HCT116 (cell line): Measurements from ENCODE around the gene DNPEP. TPM values are rescaled to one million over a fixed set of nuclear protein-coding genes. Genes with fewer than 3 reads are reported as not detected.

Experiments used
- ATAC-seq: fragments of 200-7000 bp; cut with Tn5 transposase; 2 replicates; pipeline ENCODE4 v1.9.1; 2020; ENCODE audit warnings: mild to moderate bottlenecking, moderate library complexity
- BruUV-seq: library from RNA; stranded (reverse); fragments of 400-500 nt; replicated peaks from 2 replicates; lab custom pipeline; 2021; lab: Mats Ljungman, UMichigan
- CTCF ChIA-PET: fragments of 300-600 bp; sonication (Branson Sonifier 250); formaldehyde crosslinking; loops from one replicate; lab custom pipeline; 2021; ENCODE audit warnings: antibody characterized with exemption; lab: Charles Lee
- POLR2A ChIA-PET: fragments of 300-600, 350-600 bp; sonication (Branson Sonifier 250); formaldehyde crosslinking; loops from one replicate; lab custom pipeline; 2021; ENCODE audit warnings: antibody characterized with exemption; lab: Charles Lee
- RAD21 ChIA-PET, 2 experiments: fragments of 300-600 bp; sonication (Branson Sonifier 250); formaldehyde crosslinking; loops; one replicate each; lab custom pipeline; 2023; ENCODE audit warnings: low total read pairs in 2 of 2; ENCODE audit not compliant: uncharacterized antibody in 2 of 2, unreplicated experiment in 2 of 2, low non-redundant PET in 1 of 2; lab: Charles Lee
- DNase-seq: peaks from one replicate; pipeline ENCODE4 v3.0.0-alpha.2; 2010; ENCODE audit warnings: low read depth, low spot score
- H2AFZ ChIP-seq: fragments of 200-600 bp; shearing (Covaris generic), sonication (generic); 2 replicates; pipeline ENCODE4 v1.6.1; 2017; ENCODE audit warnings: low read depth, mixed run types, mixed read lengths, antibody characterized with exemption, low read length; ENCODE audit not compliant: poor library complexity, severe bottlenecking
- H3K27ac ChIP-seq: 2 replicates; pipeline ENCODE4 v1.5.1; 2012; ENCODE audit warnings: low read depth, low read length
- H3K27me3 ChIP-seq: fragments of 200-600 bp; sonication (generic); 2 replicates; pipeline ENCODE4 v1.6.1; 2016; ENCODE audit warnings: mixed run types, low read length, mixed read lengths; ENCODE audit not compliant: insufficient read depth
- H3K36me3 ChIP-seq, 2 experiments: fragments of 200-500 bp in 1 of 2; fragments of 200-600 bp in 1 of 2; sonication (Bioruptor generic) in 1 of 2; sonication (generic) in 1 of 2; 2 replicates each; pipeline versions ENCODE4 v1.5.1 to v1.6.1; 2014 to 2016; ENCODE audit warnings: low read length in 2 of 2, inconsistent platforms in 1 of 2, mixed read lengths in 1 of 2, mixed run types in 1 of 2; ENCODE audit not compliant: insufficient read depth in 2 of 2, control insufficient read depth in 1 of 2
- H3K4me1 ChIP-seq, 2 experiments: fragments of 200-600 bp in 1 of 2; sonication (generic) in 1 of 2; 2 replicates each; pipeline versions ENCODE4 v1.5.1 to v1.6.1; 2012 to 2017; ENCODE audit warnings: low read length in 2 of 2, inconsistent platforms in 1 of 2, mild to moderate bottlenecking in 1 of 2, mixed read lengths in 1 of 2, mixed run types in 1 of 2, moderate library complexity in 1 of 2; ENCODE audit not compliant: insufficient read depth in 2 of 2, control insufficient read depth in 1 of 2
- H3K4me2 ChIP-seq: fragments of 200-600 bp; sonication (generic); 2 replicates; pipeline ENCODE4 v1.6.1; 2017; ENCODE audit warnings: mixed run types, low read length, mixed read lengths
- H3K4me3 ChIP-seq, 2 experiments: fragments of 200-600 bp in 1 of 2; sonication (generic) in 1 of 2; replicated peaks in 1 of 2; 2 replicates each; pipeline ENCODE4 v1.5.1; 2011 to 2016; ENCODE audit warnings: low read length in 2 of 2, control low read depth in 1 of 2, low read depth in 1 of 2, mild to moderate bottlenecking in 1 of 2, mixed read lengths in 1 of 2, mixed run types in 1 of 2
- H3K79me2 ChIP-seq: fragments of 200-600 bp; sonication (generic); 2 replicates; pipeline ENCODE4 v1.6.1; 2017; ENCODE audit warnings: mild to moderate bottlenecking, mixed run types, low read length, moderate library complexity, mixed read lengths; ENCODE audit not compliant: insufficient read depth
- H3K9ac ChIP-seq: fragments of 200-600 bp; sonication (generic); 2 replicates; pipeline ENCODE4 v1.6.1; 2016; ENCODE audit warnings: low read length, mixed read lengths
- H3K9me2 ChIP-seq: fragments of 200-600 bp; sonication (generic), shearing (Covaris generic); 2 replicates; pipeline ENCODE4 v1.6.1; 2017; ENCODE audit warnings: mixed run types, mild to moderate bottlenecking, moderate library complexity; ENCODE audit not compliant: insufficient read depth
- H3K9me3 ChIP-seq, 2 experiments: fragments of 200-500 bp in 1 of 2; fragments of 200-600 bp in 1 of 2; sonication (Bioruptor generic) in 1 of 2; sonication (generic) in 1 of 2; 2 replicates each; pipeline ENCODE4 v1.6.1; 2014 to 2017; ENCODE audit warnings: low read length in 2 of 2, mixed read lengths in 2 of 2, inconsistent platforms in 1 of 2, low read depth in 1 of 2, mild to moderate bottlenecking in 1 of 2, mixed run types in 1 of 2, moderate library complexity in 1 of 2; ENCODE audit not compliant: control insufficient read depth in 1 of 2, insufficient read depth in 1 of 2
- H4K20me1 ChIP-seq: fragments of 200-600 bp; sonication (generic), shearing (Covaris generic); 2 replicates; pipeline ENCODE4 v1.6.1; 2017; ENCODE audit warnings: mixed run types, mild to moderate bottlenecking, moderate library complexity; ENCODE audit not compliant: insufficient read depth
- ATF3 ChIP-seq: IDR thresholded peaks from 2 replicates; pipeline ENCODE4 v1.6.1; 2012
- CEBPB ChIP-seq: IDR thresholded peaks from 2 replicates; pipeline ENCODE4 v1.6.1; 2012; ENCODE audit warnings: low read depth
- CTCF ChIP-seq, 3 experiments: fragments of 200-600 bp in 1 of 3; sonication (generic) in 1 of 3; IDR thresholded peaks in 2 of 3; conservative IDR thresholded peaks in 1 of 3; 2 replicates each; pipeline ENCODE4 v1.5.1; 2012 to 2017; ENCODE audit warnings: low read depth in 2 of 3, low read length in 2 of 3, antibody characterized with exemption in 1 of 3, borderline replicate concordance in 1 of 3, control low read depth in 1 of 3, mild to moderate bottlenecking in 1 of 3, mixed read lengths in 1 of 3, mixed run types in 1 of 3, moderate library complexity in 1 of 3; ENCODE audit not compliant: insufficient read depth in 1 of 3
- EGR1 ChIP-seq: IDR thresholded peaks from 2 replicates; pipeline ENCODE4 v1.6.1; 2012; ENCODE audit warnings: low read depth
- EZH2phosphoT487 ChIP-seq: fragments of 200-600 bp; IDR thresholded peaks from 2 replicates; pipeline ENCODE4 v1.6.1; 2018; ENCODE audit warnings: antibody characterized with exemption, borderline replicate concordance
- FOSL1 ChIP-seq: IDR thresholded peaks from 2 replicates; pipeline ENCODE4 v1.6.1; 2012; ENCODE audit warnings: low read depth
- JUND ChIP-seq: IDR thresholded peaks from 2 replicates; pipeline ENCODE4 v1.6.1; 2012
- MAX ChIP-seq: IDR thresholded peaks from 2 replicates; pipeline ENCODE4 v1.6.1; 2012
- POLR2AphosphoS5 ChIP-seq: IDR thresholded peaks from 2 replicates; pipeline ENCODE4 v1.6.1; 2011; ENCODE audit warnings: mild to moderate bottlenecking, low read depth, low read length, moderate library complexity
- RAD21 ChIP-seq: IDR thresholded peaks from 2 replicates; pipeline ENCODE4 v1.6.1; 2012; ENCODE audit warnings: low read depth, mild to moderate bottlenecking
- REST ChIP-seq: IDR thresholded peaks from 2 replicates; pipeline ENCODE4 v1.6.1; 2012; ENCODE audit warnings: low read depth
- SIN3A ChIP-seq: IDR thresholded peaks from 2 replicates; pipeline ENCODE4 v1.6.1; 2012; ENCODE audit warnings: low read depth
- SP1 ChIP-seq: IDR thresholded peaks from 2 replicates; pipeline ENCODE4 v1.6.1; 2012; ENCODE audit warnings: low read depth
- SRF ChIP-seq: IDR thresholded peaks from 2 replicates; pipeline ENCODE4 v1.6.1; 2012; ENCODE audit warnings: low read depth
- TCF7L2 ChIP-seq: IDR thresholded peaks from 2 replicates; pipeline ENCODE4 v1.7.0; 2011; ENCODE audit warnings: borderline replicate concordance, inconsistent platforms; ENCODE audit not compliant: insufficient read depth, insufficient read length; ENCODE audit errors: extremely low read depth
- YY1 ChIP-seq: IDR thresholded peaks from 2 replicates; pipeline ENCODE4 v1.6.1; 2011; ENCODE audit warnings: low read length, low read depth, moderate library complexity, mild to moderate bottlenecking; ENCODE audit not compliant: insufficient replicate concordance; ENCODE audit errors: extremely low read depth
- ZBTB33 ChIP-seq: IDR thresholded peaks from 2 replicates; pipeline ENCODE4 v1.6.1; 2011; ENCODE audit warnings: mild to moderate bottlenecking, low read length, moderate library complexity; ENCODE audit not compliant: insufficient replicate concordance; ENCODE audit errors: extremely low read depth
- ZFX ChIP-seq: fragments of 450-650 bp; IDR thresholded peaks from 2 replicates; pipeline ENCODE4 v1.6.1; 2017
- ZNF274 ChIP-seq: fragments of 200-500 bp; sonication (Bioruptor generic); IDR thresholded peaks from 2 replicates; pipeline ENCODE4 v1.6.1; 2014; ENCODE audit warnings: mild to moderate bottlenecking, low read depth, low read length, inconsistent platforms
- intact Hi-C: fragments of 100-400 bp; cut with micrococcal nuclease; formaldehyde crosslinking; loops from 2 replicates; pipeline ENCODE4 v1.10.0; 2022
- total RNA-seq: library from RNA; stranded (reverse); gene quantifications from one replicate; pipeline ENCODE4 v1.2.1, GENCODE V29; 2021; ENCODE audit not compliant: unreplicated experiment

DNPEP gene
- total RNA-seq, 1 experiment from 2014 or later: 80.1 TPM

GRCh38 chr2:219436491-219436890, 48.8 kb upstream of the DNPEP start (continued):
- TF ChIP-seq REST: no peak
- TF ChIP-seq EGR1: no peak
- TF ChIP-seq SP1: no peak
- TF ChIP-seq, all 23 proteins: peak for 0

GRCh38 chr2:219435701-219436100, 48.0 kb upstream of the DNPEP start:
- no peak overlapping the region for H2AFZ ChIP-seq
- H3K9ac ChIP-seq: no peak overlapping the region
- no peak overlapping the region for H3K27ac ChIP-seq
- no peak for DNase-seq
- CTCF ChIA-PET: no interaction called here
- H3K79me2 ChIP-seq: no peaks in the 10 kb centered on the region
- no TSS peak for BruUV-seq
- H3K9me2 ChIP-seq: no peaks in the 10 kb centered on the region
- no peaks in the 10 kb centered on the region for H3K9me3 ChIP-seq
- POLR2A ChIA-PET: interaction anchor here (0.5 kb wide), 1 partner anchor 86 kb away, joined by 3 read pairs; no protein-coding TSS in a partner anchor
- RAD21 ChIA-PET: no interaction called here
- H3K4me2 ChIP-seq: no peak overlapping the region
- no peaks in the 10 kb centered on the region for H4K20me1 ChIP-seq
- peaks cover 8 to 15% of the 10 kb centered on the region in 2 experiments for H3K4me1 ChIP-seq
- no peak for ATAC-seq
- H3K27me3 ChIP-seq: no peaks in the 10 kb centered on the region
- intact Hi-C loops: loop anchor here (2.0 kb wide), 1 partner anchor 33 kb away; no protein-coding TSS in a partner anchor
- H3K36me3 ChIP-seq: no peaks in the 10 kb centered on the region
- no peak overlapping the region for H3K4me3 ChIP-seq
- TF ChIP-seq ZNF274 (no peak), FOSL1 (no peak), JUND (no peak), EZH2phosphoT487 (no peak), RAD21 (no peak), CEBPB (no peak), POLR2AphosphoS5 (no peak), SIN3A (no peak), SRF (no peak), ATF3 (no peak), MAX (no peak), TCF7L2 (no peak), SP1 (no peak), CTCF (IDR thresholded peaks at IDR 0.05 in 2 of 3, conservative IDR thresholded peaks at IDR 0.05 in 1 of 3; ENCODE audit: borderline replicate concordance in 1 of 3, insufficient read depth in 1 of 3, low read depth in 2 of 3, low read length in 2 of 3) (no peak), ZBTB33 (no peak), ZFX (no peak), YY1 (no peak), EGR1 (no peak)
